Ammon's horn (tissue), 1 donor: ENCODE data around the gene MCM3AP.

Source experiments
- DNase-seq: peaks from one replicate; pipeline ENCODE4 v3.0.0-alpha.2; 2016; ENCODE audit warnings: low spot score

MCM3AP gene

DNA sequence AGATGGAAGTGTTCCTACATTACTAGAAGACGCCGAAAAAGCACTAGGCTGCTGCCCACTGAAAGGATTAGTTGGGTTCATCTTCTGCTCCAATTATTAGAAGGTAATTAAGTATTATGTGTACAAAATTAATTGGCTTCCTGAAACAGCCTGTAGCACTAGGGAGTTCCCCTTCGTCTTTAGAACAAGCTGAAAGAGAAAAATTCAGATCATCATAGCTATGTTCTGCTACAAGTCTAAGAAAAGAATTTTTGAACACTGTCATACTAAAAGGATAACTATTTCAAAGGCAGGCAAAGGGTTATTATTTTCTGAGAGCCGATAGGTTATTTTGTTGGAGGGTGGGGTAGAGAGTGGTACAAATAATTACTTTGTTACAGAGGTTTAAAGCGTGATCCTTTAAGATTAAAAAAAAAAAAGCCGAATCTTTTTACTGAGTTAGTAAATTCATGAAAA lies at the start of gene MCM3AP:
Gene MCM3AP, minus strand, starts transcription at position 406 of the 456 bp plus-strand sequence. Its CDS starts 325 bp downstream, at position 81.
- no peak for DNase-seq

DNA sequence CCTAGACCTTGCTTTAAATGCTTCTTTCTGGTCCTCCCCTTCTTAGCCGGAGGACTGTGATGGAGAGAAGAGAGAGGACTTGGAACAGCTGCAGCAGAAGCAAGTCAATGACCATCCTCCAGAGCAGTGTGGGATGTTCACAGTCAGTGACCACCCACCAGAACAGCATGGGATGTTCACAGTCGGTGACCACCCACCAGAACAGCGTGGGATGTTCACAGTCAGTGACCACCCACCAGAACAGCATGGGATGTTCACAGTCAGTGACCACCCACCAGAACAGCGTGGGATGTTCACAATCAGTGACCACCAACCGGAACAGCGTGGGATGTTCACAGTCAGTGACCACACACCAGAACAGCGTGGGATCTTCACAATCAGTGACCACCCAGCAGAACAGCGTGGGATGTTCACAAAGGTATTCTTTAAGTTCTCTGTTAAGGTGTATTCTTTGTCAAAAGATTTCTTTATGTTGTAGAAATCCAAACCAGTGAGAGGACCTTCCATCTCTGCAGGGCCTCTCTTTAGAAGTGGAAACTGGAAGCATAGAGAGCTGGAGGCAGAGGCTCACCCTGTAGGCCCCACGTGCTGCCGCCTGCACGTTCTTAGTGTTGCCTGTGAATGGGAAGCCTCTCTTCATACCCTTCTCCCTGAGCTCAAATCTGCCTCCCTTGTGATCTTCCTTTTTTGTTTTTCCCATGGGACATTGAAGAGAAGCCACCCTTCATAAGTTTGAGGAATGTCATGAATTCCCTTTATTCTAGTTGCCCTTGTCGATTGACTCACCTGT lies 49.1 kb upstream of the MCM3AP start:
- no peak for DNase-seq

DNA sequence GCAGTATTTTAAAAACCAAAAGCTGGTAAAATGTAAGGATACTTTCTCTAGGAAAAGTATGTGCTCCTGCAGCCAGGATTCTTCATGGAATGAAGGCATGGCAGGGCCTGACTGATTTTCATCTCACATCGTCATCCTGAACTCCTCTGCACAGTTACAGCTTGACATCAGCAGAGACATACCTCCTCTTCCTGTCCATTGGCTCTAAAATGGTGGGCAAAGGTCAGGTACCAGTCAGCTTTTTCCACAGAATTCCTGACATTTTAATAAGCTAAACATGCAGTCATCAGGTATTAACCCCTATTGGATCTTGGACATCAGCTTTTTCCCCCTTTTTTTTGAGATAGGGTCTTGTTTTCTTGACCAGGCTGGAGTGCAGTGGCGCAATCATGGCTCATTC lies 44.4 kb upstream of the MCM3AP start:
- DNase-seq = no peak

DNA sequence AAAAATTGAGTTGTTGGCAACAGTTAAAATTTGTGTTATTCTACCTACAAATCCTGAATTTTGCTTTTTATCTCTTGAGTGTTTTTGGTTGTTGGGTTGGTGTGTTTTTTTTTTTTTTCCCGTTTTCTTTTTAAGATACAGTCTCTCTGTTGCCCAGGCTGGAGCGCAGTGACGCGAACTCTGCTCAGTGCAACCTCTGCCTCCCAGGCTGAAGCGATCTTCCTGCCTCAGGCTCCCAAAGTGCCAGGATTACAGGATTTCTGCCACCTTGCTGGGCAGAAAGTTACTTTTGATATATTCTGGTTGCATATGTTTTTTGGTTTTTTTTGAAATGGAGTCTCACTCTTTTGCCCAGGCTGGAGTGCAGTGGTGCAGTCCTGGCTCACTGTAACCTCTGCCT lies 42.7 kb upstream of the MCM3AP start:
- DNase-seq = no peak

DNA sequence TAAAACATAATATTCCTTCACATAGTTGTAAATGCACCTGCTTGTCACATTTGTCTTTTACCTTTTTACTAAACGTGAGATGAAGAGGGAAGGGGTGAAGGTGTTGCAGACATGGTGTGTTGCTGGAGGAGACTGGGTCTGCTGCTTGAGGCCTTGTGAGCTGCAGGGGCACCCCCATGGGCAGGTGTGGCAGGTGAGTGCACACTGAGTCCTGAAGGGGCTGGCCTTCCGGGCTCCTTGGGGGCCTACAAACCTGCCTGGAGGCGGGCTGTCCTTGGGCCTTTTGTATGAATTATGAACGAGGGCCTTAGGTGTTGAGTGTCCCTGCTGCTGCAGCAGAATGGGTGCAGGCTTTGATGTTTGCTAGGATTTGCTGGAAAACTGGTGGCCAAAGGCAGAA lies 42.3 kb upstream of the MCM3AP start:
- no peak for DNase-seq

DNA sequence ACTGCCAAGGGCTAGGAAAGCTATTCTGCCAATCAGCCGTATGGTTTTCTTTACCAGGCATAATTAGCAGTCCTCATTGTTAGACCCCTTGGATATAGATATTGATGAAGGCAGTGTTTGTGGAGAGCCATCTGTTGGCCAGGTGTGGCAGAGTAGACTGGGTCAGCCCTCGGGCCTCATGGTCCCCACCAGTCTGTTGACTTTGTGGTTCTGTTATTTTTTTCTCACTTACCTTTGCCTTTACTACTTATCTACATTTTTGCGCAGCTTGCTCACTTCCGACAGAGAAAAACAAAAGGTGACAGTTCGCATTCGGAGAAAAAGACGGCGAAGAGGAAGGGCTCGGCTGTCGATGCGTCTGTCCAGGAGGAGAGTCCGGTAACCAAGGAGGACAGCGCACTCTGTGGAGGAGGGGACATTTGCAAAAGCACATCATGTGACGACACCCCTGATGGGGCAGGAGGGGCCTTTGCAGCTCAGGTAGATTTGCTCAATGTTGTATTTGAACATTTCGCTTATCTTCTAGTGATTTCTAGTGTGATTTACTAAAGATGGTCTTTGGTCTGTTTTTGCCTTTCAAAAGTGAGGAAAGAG lies 40.8 kb upstream of the MCM3AP start:
- DNase-seq = no peak

DNA sequence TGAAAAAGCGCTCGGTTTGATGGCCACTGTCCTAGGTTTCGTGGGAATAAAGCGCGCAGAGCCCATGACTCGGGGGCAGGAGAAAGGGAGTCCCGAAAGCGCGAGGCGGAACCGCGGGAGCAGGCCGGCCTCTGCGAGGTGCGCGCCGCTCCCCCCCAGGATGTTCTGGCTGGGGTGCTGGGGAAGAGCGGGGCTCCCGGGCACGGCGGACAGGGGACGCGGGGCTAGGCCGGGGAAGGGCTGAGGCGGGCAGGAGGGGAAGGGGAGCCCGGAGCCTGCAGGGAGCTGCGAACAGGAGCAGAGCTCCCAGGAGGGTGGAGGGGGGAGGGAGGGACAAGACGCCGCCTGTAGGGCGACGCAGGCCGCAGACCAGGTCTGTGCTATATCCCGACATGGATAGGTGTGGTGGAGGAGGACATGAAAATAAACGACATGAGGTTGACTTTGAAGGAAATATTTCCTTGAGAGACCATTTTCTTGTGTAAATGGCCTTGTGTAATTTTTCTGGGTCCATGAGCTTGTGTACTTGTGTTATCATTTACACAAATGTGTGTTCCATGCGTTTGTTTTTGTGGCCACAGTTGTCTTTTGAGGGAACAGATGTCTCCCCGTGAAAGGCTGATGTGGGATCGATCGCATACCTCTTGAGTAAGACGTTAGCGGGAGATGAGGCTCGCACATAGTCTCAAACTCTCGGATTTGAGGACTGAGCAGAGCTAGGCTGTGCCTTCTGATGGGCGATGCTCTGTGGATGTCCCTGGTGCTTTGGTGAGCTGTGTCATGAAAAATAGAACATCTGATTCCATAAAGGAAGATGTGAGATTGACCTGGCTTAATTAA lies 39.9 kb upstream of the MCM3AP start:
- peak; percentile 56 for DNase-seq

DNA sequence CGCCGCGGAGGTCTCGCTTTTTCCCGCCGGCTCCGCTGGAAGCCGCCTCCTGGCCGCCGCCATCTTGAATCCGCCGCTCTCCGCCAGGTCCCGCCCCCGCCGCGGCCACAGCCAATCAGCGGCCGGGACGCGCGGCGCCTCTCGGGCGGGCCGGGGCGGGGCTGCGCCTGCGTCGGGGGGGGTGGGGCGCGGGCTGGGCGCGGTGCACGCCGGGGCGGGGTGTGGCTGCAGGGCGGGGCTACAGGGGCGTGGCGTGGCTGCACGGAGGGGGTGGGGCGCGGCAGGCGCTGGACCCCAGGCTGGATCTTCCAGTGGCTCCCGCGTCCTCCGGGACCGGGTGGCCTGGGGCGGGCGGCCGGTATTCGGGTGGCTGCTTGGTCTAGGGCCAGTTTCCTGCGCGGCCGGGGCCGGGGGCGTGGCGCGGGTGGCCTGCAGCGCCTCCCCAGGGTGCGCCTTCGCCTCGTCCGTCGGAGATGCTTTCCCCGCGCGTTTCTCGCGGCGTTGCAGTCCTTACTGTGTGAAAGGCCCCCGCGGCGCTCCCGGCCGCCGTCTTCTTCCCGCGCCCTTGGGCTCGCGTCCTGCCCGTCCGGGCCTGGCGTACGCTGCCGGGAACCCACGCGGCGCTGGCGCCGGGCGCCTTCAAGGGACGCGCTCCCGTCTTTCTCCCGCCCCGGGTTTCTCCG lies 39.1 kb upstream of the MCM3AP start:
- peak; percentile 91 for DNase-seq

DNA sequence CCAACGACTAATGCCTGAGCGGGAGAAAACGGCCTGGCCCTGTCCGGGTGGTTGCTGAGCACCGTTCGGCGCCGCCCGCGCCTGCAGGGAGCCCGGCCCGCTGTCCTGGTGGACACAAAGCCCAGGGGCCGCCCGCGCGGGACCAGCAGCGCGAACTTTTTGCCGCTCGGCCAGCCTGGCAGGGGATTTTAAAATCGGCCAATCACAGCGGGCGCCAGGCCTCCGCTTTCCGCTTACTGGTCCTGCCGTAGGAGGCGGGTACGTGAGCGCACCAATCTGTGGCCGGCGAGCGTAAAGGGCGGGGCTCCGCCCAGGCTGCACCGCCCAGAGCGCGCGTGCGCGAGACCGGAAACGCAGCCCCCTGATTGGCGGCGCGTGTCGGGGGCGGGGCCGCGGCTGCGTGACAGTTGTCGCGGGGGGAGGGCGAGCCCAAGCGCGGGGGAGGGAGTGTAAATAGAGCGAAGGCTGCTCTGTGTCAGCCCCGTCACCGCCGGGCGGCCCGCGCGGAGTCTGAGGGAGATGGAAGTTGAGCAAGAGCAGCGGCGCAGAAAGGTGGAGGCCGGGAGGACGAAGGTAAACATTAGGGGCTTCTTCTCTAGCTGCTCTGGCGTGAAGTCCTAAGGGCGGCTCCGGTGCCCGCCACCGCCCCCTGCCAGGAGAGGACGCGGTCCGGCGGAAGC lies 38.4 kb upstream of the MCM3AP start, which contains the start of the genes C21orf58 and PCNT:
Gene C21orf58, minus strand, starts transcription at position 161 of the 680 bp plus-strand sequence. CDS start 1,132 bp downstream, outside the sequence.
Gene PCNT, plus strand, starts transcription at position 447 of the 680 bp plus-strand sequence. Its CDS starts 73 bp downstream, at position 520.
- peak; percentile 98 for DNase-seq

DNA sequence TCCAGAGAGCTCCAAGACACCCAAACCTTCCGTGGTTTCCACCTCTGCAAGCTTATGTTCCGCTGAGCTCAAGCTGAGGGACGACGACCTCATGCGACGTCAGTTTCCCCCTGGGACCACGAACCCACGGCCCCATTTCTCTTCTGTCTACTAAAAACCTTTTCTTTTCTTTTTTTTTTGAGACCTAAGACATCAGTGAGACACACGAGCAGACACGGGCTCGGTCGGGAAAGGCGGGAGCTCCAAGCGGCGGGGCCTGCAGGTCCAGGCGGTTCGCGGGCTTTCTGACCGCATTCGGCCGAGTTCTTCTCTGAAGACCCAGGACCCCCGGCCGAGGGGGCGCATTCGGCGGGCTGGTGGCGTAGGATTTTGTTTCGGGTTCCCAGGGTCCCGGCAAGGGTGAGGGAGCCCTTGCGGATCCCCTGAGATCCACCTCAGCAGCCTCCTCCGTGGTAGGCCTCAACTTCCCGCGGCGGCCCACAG lies 37.9 kb upstream of the MCM3AP start:
- peak; percentile 23 for DNase-seq

DNA sequence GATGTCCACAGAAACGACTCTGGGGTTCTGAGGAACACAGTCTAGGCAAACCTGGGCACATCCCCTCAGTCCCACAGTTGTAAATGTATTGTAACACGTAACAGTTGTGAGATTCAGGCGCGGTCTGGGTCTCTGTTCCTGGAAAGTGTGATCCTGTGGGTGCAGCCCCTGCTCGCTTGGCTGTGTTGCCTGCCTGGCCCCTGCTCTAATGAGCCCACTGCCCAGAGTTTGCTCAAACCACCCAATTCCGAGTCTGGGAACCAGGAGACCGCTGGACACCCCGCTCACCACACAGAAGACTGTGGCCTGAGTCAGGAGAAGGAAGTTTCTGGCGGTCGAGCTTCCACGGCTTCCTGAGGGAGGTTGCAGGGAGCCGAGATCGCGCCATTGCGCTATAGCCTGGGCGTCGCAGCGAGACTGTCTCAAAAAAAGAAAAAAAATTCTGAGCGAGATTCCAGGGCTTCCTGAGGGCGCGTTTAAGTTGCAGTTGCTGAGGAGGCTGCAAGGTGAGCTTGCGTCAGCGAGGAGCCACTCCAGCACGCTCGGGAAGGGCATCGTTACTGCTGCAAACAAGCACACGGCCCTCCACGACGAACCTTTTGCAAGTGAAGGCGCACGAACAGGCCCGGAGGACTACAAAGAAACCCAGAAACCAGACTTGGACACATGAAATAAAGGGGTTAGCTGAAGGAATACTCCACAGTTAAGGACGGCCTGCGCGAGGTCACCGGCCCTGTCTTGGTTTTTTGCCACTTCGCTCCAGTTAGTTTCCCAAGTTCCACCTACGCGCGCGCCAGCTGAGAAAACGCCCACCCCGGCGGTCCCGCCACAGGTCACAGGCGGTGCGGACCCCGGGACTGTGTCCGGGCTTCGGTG lies 37.2 kb upstream of the MCM3AP start:
- DNase-seq = no peak

DNA sequence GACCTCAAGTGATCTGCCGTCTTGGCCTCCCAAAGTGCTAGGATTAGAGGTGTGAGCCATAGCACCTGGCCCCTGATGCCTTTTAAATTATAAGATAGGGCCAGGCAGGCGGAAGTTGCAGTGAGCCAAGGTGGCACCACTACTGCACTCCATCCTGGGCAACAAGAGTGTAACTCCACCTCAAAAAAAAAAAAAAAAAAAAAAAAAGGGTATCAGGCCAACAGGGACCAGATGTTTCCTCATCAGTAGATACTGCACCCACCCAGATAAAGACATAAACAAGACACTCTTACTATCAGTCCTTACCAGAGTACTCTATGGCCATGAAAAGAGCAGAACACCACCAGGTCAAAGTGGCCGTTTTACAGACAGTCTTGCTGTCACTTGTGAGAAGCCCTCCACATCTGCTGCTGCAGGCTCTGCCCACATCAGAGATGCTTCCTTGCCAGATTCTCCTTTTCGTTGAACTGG lies 35.0 kb upstream of the MCM3AP start:
- no peak for DNase-seq

DNA sequence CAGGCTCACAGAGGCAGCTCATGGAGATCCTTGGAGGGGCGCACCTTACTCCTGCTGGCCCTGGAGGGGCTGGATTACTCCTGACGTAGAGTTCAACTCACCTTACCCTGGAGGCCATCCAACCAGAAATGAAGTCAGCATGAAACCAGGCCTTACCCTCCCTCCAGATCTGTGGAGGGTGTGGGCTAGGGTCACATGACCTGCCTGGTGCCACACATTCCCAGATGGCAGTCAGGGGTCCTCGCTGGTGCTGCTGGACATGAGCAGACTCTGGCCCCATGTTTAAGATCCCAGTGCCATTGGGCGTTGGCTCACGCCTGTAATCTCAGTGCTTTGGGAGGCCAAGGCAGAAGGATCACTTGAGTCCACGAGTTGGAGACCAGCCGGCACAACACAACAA lies 33.8 kb upstream of the MCM3AP start:
- no peak for DNase-seq

DNA sequence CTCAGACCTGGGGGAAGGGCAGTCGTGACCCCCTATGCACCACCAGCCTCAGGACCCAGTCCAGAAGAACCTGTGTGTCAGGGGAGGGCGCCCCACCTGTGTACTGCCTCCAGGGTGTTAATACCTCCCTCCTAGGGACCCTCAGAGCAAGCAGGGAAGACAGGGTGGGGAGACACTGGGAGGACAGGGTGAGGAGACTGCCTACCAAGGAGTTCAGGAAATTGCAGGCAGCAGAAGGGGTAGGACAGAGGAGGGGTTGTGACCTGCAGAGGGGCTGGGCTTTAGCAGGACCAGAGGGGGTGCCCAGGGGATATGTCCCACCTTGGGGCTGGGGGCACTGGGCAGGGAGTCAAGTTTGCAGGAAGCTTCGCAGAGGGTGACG lies 33.0 kb upstream of the MCM3AP start:
- DNase-seq = no peak

DNA sequence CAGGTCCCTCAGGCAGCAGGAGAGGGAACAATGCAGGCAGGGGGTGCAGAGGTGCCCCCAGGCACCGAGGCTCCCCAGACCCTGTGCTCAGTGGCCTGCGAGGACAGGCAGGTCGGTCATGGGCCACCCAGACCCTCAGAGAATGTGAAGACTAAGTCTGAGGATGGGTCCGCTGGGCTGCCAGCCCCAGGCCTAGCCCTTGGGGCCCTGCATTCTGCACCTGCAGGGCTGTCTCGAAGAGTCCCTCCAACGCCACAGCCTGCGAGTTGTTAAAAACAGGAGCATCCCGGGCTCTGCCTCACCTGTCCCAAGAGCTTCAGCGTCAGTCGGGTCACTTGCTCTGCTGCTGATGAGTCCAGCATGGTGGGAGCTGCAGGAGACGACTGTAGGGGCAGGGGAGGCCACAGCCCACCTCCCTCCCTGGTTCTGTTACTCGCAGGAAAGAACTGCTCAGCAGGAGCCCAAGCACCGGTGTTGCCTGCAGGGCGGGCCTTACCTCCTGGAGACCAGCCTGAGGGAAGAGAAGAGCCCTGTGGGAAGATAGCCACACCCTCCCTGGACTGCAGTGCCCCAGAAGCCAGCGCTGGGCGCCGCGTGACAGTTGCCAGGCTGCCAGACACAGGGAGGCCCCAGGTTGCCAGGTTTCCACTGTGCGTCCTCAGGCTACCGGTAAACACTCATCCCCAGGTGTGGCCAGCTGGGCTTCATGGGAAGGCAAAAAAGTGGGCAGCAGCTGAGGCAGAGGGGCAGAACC lies 32.5 kb upstream of the MCM3AP start:
- no peak for DNase-seq

DNA sequence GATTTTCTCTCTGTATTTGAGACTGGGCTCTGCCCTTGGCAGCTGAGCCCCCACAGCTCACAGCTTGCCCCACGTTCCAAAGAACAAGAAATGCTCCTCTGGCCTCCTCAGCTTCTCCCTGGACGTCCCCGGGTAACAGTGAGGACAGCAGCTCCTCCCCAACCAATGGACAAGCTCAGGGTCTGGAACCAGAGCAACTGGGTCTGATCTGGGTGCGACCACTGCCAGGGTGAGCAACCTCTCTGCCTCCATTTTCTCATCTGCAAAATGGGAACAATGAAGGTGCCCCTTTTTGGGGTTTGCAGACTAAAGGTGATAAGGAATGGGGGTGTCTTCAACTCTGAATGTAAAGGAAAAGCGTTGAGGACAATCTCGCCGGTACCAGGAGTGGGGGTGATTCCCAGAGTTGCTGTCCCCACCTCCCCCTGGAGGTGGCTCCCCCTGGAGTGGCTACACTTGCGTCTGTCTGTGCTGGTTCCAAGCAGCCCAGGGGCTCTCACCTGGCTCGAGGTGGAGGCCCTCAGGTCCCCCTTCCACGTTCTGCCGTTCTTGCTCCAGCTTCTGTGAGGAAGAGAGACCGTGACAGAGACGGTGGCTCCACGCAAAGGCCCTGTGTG lies 31.4 kb upstream of the MCM3AP start:
- no peak for DNase-seq

DNA sequence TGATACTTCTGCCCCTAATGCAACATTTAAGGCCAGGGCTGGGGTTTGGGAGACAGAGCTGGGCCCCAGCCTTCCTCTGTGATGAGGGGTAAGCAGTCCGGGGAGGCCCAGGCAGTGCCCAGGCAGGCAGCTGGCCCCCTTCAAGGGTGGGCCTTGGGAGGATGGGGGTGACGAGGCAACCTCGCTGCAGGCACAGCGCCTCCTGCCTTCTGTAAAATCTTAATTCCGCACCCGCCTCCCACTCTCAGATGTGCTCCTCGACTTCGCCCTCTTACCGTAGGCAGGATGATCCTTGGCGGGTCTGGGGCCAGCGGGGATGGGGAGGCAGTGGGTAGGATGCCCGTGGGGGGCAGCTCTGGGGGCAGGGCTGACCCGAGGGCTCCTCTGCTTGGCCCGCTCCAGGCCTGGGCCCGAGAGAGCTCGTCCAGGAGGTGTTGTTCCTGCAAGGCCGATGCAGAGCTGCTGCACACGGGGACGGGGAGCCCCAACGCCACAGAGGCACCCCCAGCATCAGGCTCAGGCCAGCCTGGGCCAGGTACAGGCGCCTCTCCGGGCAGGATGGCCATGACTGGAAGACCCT lies 29.1 kb upstream of the MCM3AP start:
- DNase-seq = no peak

DNA sequence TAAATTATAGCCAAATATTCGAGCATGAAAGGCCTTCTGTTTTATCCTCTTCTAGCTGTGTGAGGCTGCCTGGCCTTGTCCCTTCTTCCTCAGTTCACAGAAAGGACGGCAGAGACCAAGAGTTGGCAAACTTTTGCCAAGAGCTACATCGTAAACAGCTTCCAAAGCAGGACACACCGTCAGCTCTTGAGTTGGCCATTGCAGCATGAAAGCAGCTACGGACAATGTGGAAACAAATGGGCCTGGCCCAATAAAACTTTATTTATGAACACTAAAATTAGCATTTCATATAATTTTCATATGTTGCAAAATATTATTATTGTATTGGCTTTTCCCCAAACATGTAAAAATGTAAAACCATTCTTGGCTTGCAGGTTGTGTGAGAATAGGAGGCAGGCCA lies 27.5 kb upstream of the MCM3AP start:
- no peak for DNase-seq
